ENCODE measurements around the gene HSPA8.

GRCh38 chr11:123093739-123094138 is 31.8 kb upstream of the HSPA8 start:
- TF ChIP-seq CTCF (IDR thresholded peaks at IDR 0.05; ENCODE audit: poor library complexity, severe bottlenecking): no peak
- TF ChIP-seq REST (IDR thresholded peaks at IDR 0.05; ENCODE audit: borderline replicate concordance): no peak

Measured in neural cell (in vitro differentiated cells).